Ectodermal cell (in vitro differentiated cells): ENCODE results near the gene GAP43.

ENCODE experiments used
- H3K27ac ChIP-seq: 2 replicates; pipeline ENCODE4 v1.7.0; 2013; ENCODE audit warnings: mild to moderate bottlenecking, low read depth, low read length; ENCODE audit not compliant: insufficient read depth, poor library complexity, severe bottlenecking
- H3K27me3 ChIP-seq: 2 replicates; pipeline ENCODE4 v1.7.0; 2013; ENCODE audit warnings: mild to moderate bottlenecking, low read length; ENCODE audit not compliant: insufficient read depth, control insufficient read depth, poor library complexity, severe bottlenecking
- H3K36me3 ChIP-seq: one replicate; pipeline ENCODE4 v1.7.0; 2013; ENCODE audit warnings: low read length; ENCODE audit not compliant: control insufficient read depth, insufficient read depth
- H3K4me1 ChIP-seq: one replicate; pipeline ENCODE4 v1.7.0; 2013; ENCODE audit warnings: low read length; ENCODE audit not compliant: control insufficient read depth, insufficient read depth
- H3K4me3 ChIP-seq: 2 replicates; pipeline ENCODE4 v1.7.0; 2013; ENCODE audit warnings: low read depth, low read length, control low read depth; ENCODE audit not compliant: insufficient read depth
- H3K9me3 ChIP-seq: 2 replicates; pipeline ENCODE4 v1.7.0; 2013; ENCODE audit warnings: mild to moderate bottlenecking, low read length, moderate library complexity; ENCODE audit not compliant: control insufficient read depth
- WGBS, 2 experiments: methylation state at CpG; one replicate each; pipeline ENCODE4 v1.1.7; 2013; ENCODE audit warnings: missing lambda C conversion rate in 2 of 2; 5-methylcytosine and 5-hydroxymethylcytosine counted together

GAP43 gene

GRCh38 chr3:115692887-115693524 is 69.7 kb downstream of the GAP43 start:
- H3K4me3 ChIP-seq: no peak overlapping the region
- 28 to 29% methylated on average over 6 of the region's 8 CpGs for WGBS, 2 experiments
- no peaks in the 10 kb centered on the region for H3K27me3 ChIP-seq
- H3K36me3 ChIP-seq: no peaks in the 10 kb centered on the region
- no peaks in the 10 kb centered on the region for H3K4me1 ChIP-seq
- no peak overlapping the region for H3K27ac ChIP-seq
- H3K9me3 ChIP-seq: no peaks in the 10 kb centered on the region

GRCh38 chr3:115693868-115694267 is 70.6 kb downstream of the GAP43 start:
- no peak overlapping the region for H3K27ac ChIP-seq
- no peaks in the 10 kb centered on the region for H3K27me3 ChIP-seq
- WGBS, 2 experiments: 81 to 83% methylated on average over 9 of the region's 9 CpGs
- H3K4me1 ChIP-seq: no peaks in the 10 kb centered on the region
- no peak overlapping the region for H3K4me3 ChIP-seq
- H3K9me3 ChIP-seq: no peaks in the 10 kb centered on the region
- H3K36me3 ChIP-seq: no peaks in the 10 kb centered on the region

- Histone ChIP-seq H3K9me3 (no peaks in the 10 kb centered on the region), H3K36me3 (no peaks in the 10 kb centered on the region), H3K27me3 (no peaks in the 10 kb centered on the region), H3K4me1 (no peaks in the 10 kb centered on the region), H3K4me3 (no peak overlapping the region), H3K27ac (no peak overlapping the region)
Observed at GRCh38 chr3:115695090-115695489, 71.8 kb downstream of the GAP43 start.

GRCh38 chr3:115697263-115698053 is 74.1 kb downstream of the GAP43 start:
- Histone ChIP-seq H3K27ac (no peak overlapping the region), H3K4me1 (no peaks in the 10 kb centered on the region), H3K36me3 (no peaks in the 10 kb centered on the region), H3K4me3 (no peak overlapping the region), H3K9me3 (no peaks in the 10 kb centered on the region), H3K27me3 (no peaks in the 10 kb centered on the region)
- WGBS, 2 experiments: 93 to 97% methylated on average over 4 of the region's 7 CpGs

GRCh38 chr3:115698851-115699591 is 75.7 kb downstream of the GAP43 start:
- Histone ChIP-seq H3K27me3 (no peaks in the 10 kb centered on the region), H3K4me3 (no peak overlapping the region), H3K27ac (no peak overlapping the region), H3K36me3 (no peaks in the 10 kb centered on the region), H3K4me1 (no peaks in the 10 kb centered on the region), H3K9me3 (no peaks in the 10 kb centered on the region)
- WGBS, 2 experiments: 60 to 63% methylated on average over 8 of the region's 8 CpGs

- H3K27ac ChIP-seq: no peak overlapping the region
- H3K4me1 ChIP-seq: no peaks in the 10 kb centered on the region
- no peaks in the 10 kb centered on the region for H3K36me3 ChIP-seq
- H3K27me3 ChIP-seq: no peaks in the 10 kb centered on the region
- no peaks in the 10 kb centered on the region for H3K9me3 ChIP-seq
- no peak overlapping the region for H3K4me3 ChIP-seq
Observed at GRCh38 chr3:115699706-115700105, 76.4 kb downstream of the GAP43 start.

- H3K27ac ChIP-seq: no peak overlapping the region
- no peaks in the 10 kb centered on the region for H3K4me1 ChIP-seq
- WGBS, 2 experiments: 97 to 98% methylated on average over 2 of the region's 2 CpGs
- H3K36me3 ChIP-seq: no peaks in the 10 kb centered on the region
- H3K27me3 ChIP-seq: no peaks in the 10 kb centered on the region
- H3K9me3 ChIP-seq: no peaks in the 10 kb centered on the region
- H3K4me3 ChIP-seq: no peak overlapping the region
Observed at GRCh38 chr3:115702598-115702997, 79.3 kb downstream of the GAP43 start.

- WGBS, 2 experiments: 90 to 97% methylated on average over 2 to 4 of the region's 4 CpGs
- H3K27ac ChIP-seq: no peak overlapping the region
Observed at GRCh38 chr3:115704661-115705338, 81.5 kb downstream of the GAP43 start.

GRCh38 chr3:115706311-115706829 is 83.1 kb downstream of the GAP43 start:
- Histone ChIP-seq H3K27ac (no peak overlapping the region), H3K4me3 (no peak overlapping the region), H3K9me3 (no peaks in the 10 kb centered on the region), H3K27me3 (no peaks in the 10 kb centered on the region), H3K4me1 (no peaks in the 10 kb centered on the region), H3K36me3 (no peaks in the 10 kb centered on the region)
- WGBS, 2 experiments: 91% methylated on average over 3 of the region's 3 CpGs

More at GRCh38 chr3:115704661-115705338, 81.5 kb downstream of the GAP43 start:
- Histone ChIP-seq H3K36me3 (no peaks in the 10 kb centered on the region), H3K4me1 (no peaks in the 10 kb centered on the region), H3K4me3 (no peak overlapping the region), H3K27me3 (no peaks in the 10 kb centered on the region), H3K9me3 (no peaks in the 10 kb centered on the region)
